Kidney (tissue), 14 donors: Measurements from ENCODE around the gene TMEM9. TPM values are rescaled to one million over a fixed set of nuclear protein-coding genes. Genes with fewer than 3 reads are reported as not detected.

ENCODE experiments used
- DNase-seq, 5 donors: peaks; one replicate each; pipeline ENCODE4 v3.0.0-alpha.2; 2013 to 2020
- FAIRE-seq: peaks from 2 replicates; lab custom pipeline; 2012; peaks lifted over from hg19 to GRCh38; lab: Jason Lieb, UNC
- H3K27ac ChIP-seq, 2 donors: one replicate each; pipeline ENCODE4 v1.7.0; 2013; ENCODE audit warnings: low read depth in 2 of 2, low read length in 2 of 2, inconsistent platforms in 1 of 2
- H3K27me3 ChIP-seq: one replicate; pipeline ENCODE4 v1.7.1; 2013; ENCODE audit warnings: low read length, inconsistent platforms; ENCODE audit not compliant: control insufficient read depth, insufficient read depth
- H3K36me3 ChIP-seq, 3 donors: one replicate each; pipeline versions ENCODE4 v1.7.0 to v1.7.1; 2013; ENCODE audit warnings: low read length in 3 of 3, control low read depth in 1 of 3, inconsistent platforms in 1 of 3; ENCODE audit not compliant: insufficient read depth in 3 of 3, control insufficient read depth in 2 of 3
- H3K4me1 ChIP-seq, 3 donors: one replicate each; pipeline versions ENCODE4 v1.7.0 to v1.7.1; 2013; ENCODE audit warnings: low read length in 3 of 3, inconsistent platforms in 1 of 3, low read depth in 1 of 3; ENCODE audit not compliant: control insufficient read depth in 2 of 3, insufficient read depth in 2 of 3
- H3K4me3 ChIP-seq, 3 donors: one replicate each; pipeline versions ENCODE4 v1.7.0 to v1.8.1; 2013; ENCODE audit warnings: low read length in 3 of 3, control low read depth in 1 of 3, inconsistent platforms in 1 of 3
- H3K9ac ChIP-seq, 3 donors: one replicate each; pipeline versions ENCODE4 v1.7.0 to v1.7.1; 2013; ENCODE audit warnings: low read length in 3 of 3, control low read depth in 1 of 3, inconsistent platforms in 1 of 3
- H3K9me3 ChIP-seq, 3 donors: one replicate each; pipeline versions ENCODE4 v1.7.0 to v1.7.1; 2013; ENCODE audit warnings: low read length in 3 of 3, control low read depth in 1 of 3, inconsistent platforms in 1 of 3; ENCODE audit not compliant: control insufficient read depth in 2 of 3, insufficient read depth in 1 of 3
- CTCF ChIP-seq: IDR thresholded peaks from 3 replicates; pipeline ENCODE4 v1.5.1; 2012; ENCODE audit warnings: mild to moderate bottlenecking, moderate library complexity, borderline replicate concordance; ENCODE audit not compliant: insufficient read depth; ENCODE audit errors: extremely low read depth
- intact Hi-C: fragments of 100-400 bp; cut with DNase I; formaldehyde crosslinking; loops from one replicate; pipeline ENCODE4 v1.11.1; 2022
- polyA plus RNA-seq: library from polyadenylated mRNA; stranded (reverse); fragments of 350-450 nt; fragmentation: Illumina TruSeq; extraction: RNeasy Lipid Tissue Mini Kit (QIAGEN cat#74804); gene quantifications from one replicate; pipeline ENCODE4 v1.2.3, GENCODE V29; 2014; ENCODE audit warnings: low read depth, low replicate concordance; ENCODE audit not compliant: insufficient read depth
- total RNA-seq: library from RNA; stranded (reverse); fragmentation: NEBNext Ultra II Directional; extraction: Animal tissue kit (Norgen Biotek cat#: 25700); gene quantifications from one replicate; pipeline ENCODE4 v1.2.1, GENCODE V29; 2021
- donor health status: control.
- donor health status: control.
- donor health status: control.
- donor health status: control.
- donor health status: control.
- donor health status: DM: yes; HTN: yes; CAD: no.
- donor health status: Normal renal cell carcinoma (clear cell type).

The TMEM9 gene
- total and polyA plus RNA-seq, 2 donors from 2014 or later: 81.9 to 166 TPM

DNA sequence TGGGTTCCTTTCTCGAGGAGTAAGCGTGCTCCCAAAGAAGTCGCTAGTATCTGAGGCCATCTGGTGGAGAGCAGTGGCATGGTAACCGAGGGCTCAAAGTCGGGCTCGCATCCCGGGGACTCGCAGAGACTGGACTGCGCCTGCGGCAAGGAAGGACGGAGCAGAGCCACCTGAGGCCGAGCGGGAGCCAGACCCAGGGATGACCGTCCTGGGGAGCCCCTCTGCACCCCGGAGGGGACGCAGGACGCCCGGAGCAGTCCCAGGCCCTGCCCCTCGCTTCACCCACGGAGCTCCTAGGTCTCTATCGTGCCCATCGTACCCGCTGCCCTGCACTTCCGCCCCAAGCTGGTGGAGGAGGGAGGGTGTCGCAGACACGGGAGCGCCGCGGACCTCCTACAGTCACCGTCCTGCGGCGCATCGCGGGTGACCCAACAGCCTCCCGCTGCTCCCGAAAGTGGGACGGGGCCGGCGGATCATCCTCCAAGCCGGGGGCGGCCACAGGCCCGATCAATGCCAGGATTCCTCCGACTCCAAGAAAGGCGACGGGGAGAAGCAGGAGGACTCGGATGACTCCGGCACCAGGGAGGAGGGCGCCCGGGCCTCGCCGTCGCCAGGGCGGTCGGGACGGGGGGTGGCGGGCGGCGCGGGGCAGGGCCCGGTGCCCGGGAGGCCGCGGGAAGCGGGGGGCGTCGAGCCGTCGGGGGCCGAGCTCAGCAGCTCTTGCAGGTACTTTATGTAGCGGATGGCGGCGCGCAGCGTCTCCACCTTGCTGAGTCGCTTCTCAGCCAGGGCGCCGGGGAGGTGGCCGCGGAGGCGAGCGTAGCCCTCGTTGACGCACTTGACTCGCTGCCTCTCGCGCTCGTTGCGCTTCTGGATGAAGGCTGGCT, 39.8 kb downstream of the TMEM9 start:
- peak overlapping the region in 1 of 3 donors; percentile 10 for H3K9ac ChIP-seq
- no peak for FAIRE-seq
- no peaks in the 10 kb centered on the region for H3K27me3 ChIP-seq
- peaks cover 0 to 3% (median 0%) of the 10 kb centered on the region in 3 donors for H3K4me1 ChIP-seq
- peak; percentile 89 for TF ChIP-seq CTCF
- intact Hi-C loops: loop anchor here (5.0 kb wide), 1 partner anchor 147 kb away; no protein-coding TSS in a partner anchor
- no peaks in the 10 kb centered on the region for H3K9me3 ChIP-seq
- no peaks in the 10 kb centered on the region for H3K36me3 ChIP-seq
- H3K4me3 ChIP-seq: peak overlapping the region; percentile 41 to 58 (median 51)
- no peak overlapping the region for H3K27ac ChIP-seq
- DNase-seq: peak; percentile 93 to 97 (median 96)

DNA sequence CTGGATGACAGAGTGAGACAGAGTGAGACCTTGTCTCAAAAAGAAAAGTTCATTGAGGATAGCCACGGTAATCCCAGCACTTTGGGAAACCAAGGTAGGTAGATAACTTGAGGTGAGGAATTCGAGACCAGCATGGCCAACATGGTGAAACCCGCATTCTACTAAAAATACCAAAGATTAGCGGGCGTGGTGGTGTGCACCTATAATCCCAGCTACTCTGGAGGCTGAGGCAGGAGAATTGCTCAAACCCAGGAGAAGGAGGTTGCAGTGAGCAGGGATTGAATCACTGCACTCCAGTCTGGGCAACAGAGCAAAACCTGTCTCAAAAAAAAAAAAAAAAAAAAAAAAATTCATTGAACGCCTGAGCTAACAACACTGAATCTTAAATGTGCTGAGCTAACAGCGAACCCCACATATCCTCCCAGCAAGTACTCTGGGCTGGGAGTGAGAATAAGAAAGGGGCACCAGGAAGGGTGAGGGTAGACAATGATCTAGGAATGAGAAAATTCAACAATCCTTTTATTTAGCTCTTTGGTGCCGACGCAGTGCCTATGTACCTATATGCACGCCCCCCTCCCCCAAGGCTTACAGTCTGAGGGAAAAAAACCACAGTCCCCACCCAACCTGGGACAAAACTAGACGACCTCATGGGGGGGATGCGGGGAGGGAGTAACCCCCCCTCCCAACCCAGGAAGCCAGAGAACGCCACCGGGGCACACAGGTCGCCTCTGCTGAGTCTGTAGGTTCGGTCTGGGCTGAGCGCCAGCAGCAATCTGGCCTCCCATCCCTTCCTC, 40.6 kb downstream of the TMEM9 start:
- TF ChIP-seq CTCF: no peak
- Histone ChIP-seq H3K9ac (no peak overlapping the region), H3K4me3 (peak overlapping the region in 1 of 3 donors; percentile 58), H3K9me3 (no peaks in the 10 kb centered on the region), H3K27me3 (no peaks in the 10 kb centered on the region), H3K36me3 (no peaks in the 10 kb centered on the region), H3K27ac (no peak overlapping the region), H3K4me1 (peaks cover 0 to 3% (median 0%) of the 10 kb centered on the region in 3 donors)
- intact Hi-C loops: loop anchor here (5.0 kb wide), 1 partner anchor 146 kb away; no protein-coding TSS in a partner anchor
- DNase-seq (no peak), FAIRE-seq (no peak)

DNA sequence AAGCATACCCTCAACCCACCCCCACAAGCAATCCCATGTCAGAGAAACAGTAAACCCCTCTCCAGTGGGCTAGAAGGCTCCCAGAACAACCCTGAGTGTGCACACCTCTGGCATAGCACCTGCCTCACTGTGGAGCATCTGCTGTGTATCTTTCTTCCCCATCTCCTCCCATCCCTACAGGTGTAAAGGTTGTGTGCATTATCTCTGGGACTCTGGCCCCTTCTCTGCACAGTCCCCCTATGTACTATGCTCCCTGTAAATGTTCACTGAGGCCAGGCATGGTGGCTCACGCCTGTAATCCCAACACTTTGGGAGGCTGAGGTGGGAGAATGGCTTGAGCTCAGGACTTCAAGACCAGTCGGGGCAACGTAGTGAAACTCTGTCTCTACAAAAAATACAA, 41.3 kb downstream of the TMEM9 start:
- H3K27me3 ChIP-seq: no peaks in the 10 kb centered on the region
- H3K4me1 ChIP-seq: peaks cover 0 to 3% (median 0%) of the 10 kb centered on the region in 3 donors
- intact Hi-C loops: loop anchor here (5.0 kb wide), 1 partner anchor 146 kb away; no protein-coding TSS in a partner anchor
- H3K36me3 ChIP-seq: no peaks in the 10 kb centered on the region
- no peak overlapping the region for H3K9ac ChIP-seq
- DNase-seq (peak in 1 of 5 donors; percentile 4), FAIRE-seq (no peak)
- H3K9me3 ChIP-seq: no peaks in the 10 kb centered on the region
- no peak for TF ChIP-seq CTCF
- H3K4me3 ChIP-seq: no peak overlapping the region
- no peak overlapping the region for H3K27ac ChIP-seq
